Measurements from ENCODE around the gene MNDA.

DNA sequence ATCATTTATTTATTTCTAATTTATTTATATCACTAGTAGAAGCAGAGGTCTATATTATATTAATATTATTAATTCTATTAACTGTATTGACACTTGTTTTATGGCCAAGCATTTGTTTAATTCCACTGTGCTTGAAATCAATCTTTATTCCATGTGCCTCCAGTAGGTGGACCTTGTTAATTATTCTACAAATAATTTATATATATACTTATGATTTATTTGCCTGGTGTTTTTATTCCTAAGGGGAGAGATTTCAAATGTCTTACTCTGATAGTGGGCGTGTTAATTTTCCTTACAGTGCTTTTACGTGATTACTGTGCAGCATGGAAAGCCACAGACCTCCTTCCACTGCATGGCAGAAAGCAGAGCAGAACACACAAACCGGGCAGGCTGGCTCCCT lies 32.6 kb upstream of the MNDA start:
- TF ChIP-seq, protein P1, sequence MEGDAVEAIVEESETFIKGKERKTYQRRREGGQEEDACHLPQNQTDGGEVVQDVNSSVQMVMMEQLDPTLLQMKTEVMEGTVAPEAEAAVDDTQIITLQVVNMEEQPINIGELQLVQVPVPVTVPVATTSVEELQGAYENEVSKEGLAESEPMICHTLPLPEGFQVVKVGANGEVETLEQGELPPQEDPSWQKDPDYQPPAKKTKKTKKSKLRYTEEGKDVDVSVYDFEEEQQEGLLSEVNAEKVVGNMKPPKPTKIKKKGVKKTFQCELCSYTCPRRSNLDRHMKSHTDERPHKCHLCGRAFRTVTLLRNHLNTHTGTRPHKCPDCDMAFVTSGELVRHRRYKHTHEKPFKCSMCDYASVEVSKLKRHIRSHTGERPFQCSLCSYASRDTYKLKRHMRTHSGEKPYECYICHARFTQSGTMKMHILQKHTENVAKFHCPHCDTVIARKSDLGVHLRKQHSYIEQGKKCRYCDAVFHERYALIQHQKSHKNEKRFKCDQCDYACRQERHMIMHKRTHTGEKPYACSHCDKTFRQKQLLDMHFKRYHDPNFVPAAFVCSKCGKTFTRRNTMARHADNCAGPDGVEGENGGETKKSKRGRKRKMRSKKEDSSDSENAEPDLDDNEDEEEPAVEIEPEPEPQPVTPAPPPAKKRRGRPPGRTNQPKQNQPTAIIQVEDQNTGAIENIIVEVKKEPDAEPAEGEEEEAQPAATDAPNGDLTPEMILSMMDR (IDR thresholded peaks at IDR 0.05) = no peak
- TF ChIP-seq POLR2A (IDR thresholded peaks at IDR 0.05) = no peak
